H9 (cell line): Measurements from ENCODE around the gene SNX5. TPM values are rescaled to one million over a fixed set of nuclear protein-coding genes. Genes with fewer than 3 reads are reported as not detected.

Experiments
- DNase-seq: peaks from one replicate; pipeline ENCODE4 v3.0.0-alpha.2; 2017
- H2AFZ ChIP-seq: one replicate; pipeline ENCODE4 v1.6.1; 2013; ENCODE audit warnings: mild to moderate bottlenecking, low read length, control low read depth, moderate library complexity
- H2AK5ac ChIP-seq: 2 replicates; pipeline ENCODE4 v1.6.1; 2013; ENCODE audit warnings: low read length, control low read depth, mixed read lengths; ENCODE audit not compliant: insufficient read length
- H2BK120ac ChIP-seq: one replicate; pipeline ENCODE4 v1.6.1; 2013; ENCODE audit warnings: low read depth, mild to moderate bottlenecking, low read length, control low read depth, inconsistent platforms; ENCODE audit not compliant: poor library complexity, severe bottlenecking
- H2BK12ac ChIP-seq: 2 replicates; pipeline ENCODE4 v1.6.1; 2013; ENCODE audit warnings: low read length, control low read depth, mixed read lengths, low read depth; ENCODE audit not compliant: insufficient read length
- H2BK15ac ChIP-seq: 2 replicates; pipeline ENCODE4 v1.6.1; 2013; ENCODE audit warnings: low read depth, low read length, control low read depth
- H2BK20ac ChIP-seq: one replicate; pipeline ENCODE4 v1.6.1; 2013; ENCODE audit warnings: low read depth, mild to moderate bottlenecking, low read length, control low read depth, inconsistent platforms; ENCODE audit not compliant: poor library complexity, severe bottlenecking
- H2BK5ac ChIP-seq: 2 replicates; pipeline ENCODE4 v1.6.1; 2013; ENCODE audit warnings: low read length, control low read depth, mixed read lengths; ENCODE audit not compliant: insufficient read length
- H3K14ac ChIP-seq: 2 replicates; pipeline ENCODE4 v1.6.1; 2013; ENCODE audit warnings: low read length, control low read depth; ENCODE audit not compliant: insufficient read depth
- H3K18ac ChIP-seq: 2 replicates; pipeline ENCODE4 v1.6.1; 2013; ENCODE audit warnings: low read depth, mild to moderate bottlenecking, mixed read lengths, low read length, control low read depth; ENCODE audit not compliant: insufficient read length
- H3K23ac ChIP-seq: 2 replicates; pipeline ENCODE4 v1.6.1; 2013; ENCODE audit warnings: low read length, control low read depth, mixed read lengths, low read depth; ENCODE audit not compliant: insufficient read length
- H3K23me2 ChIP-seq: 2 replicates; pipeline ENCODE4 v1.6.1; 2013; ENCODE audit warnings: low read depth, mild to moderate bottlenecking, mixed read lengths, low read length, control low read depth; ENCODE audit not compliant: insufficient read length, poor library complexity, severe bottlenecking
- H3K27ac ChIP-seq: 2 replicates; pipeline ENCODE4 v1.5.1; 2013; ENCODE audit warnings: low read length, control low read depth, mixed read lengths, low read depth; ENCODE audit not compliant: insufficient read length
- H3K27me3 ChIP-seq: 2 replicates; pipeline ENCODE4 v1.6.1; 2013; ENCODE audit warnings: low read length, control low read depth, inconsistent platforms; ENCODE audit not compliant: insufficient read depth
- H3K4ac ChIP-seq: 2 replicates; pipeline ENCODE4 v1.6.1; 2013; ENCODE audit warnings: low read depth, mild to moderate bottlenecking, control low read depth, inconsistent platforms, low read length, moderate library complexity
- H3K4me1 ChIP-seq: 2 replicates; pipeline ENCODE4 v1.6.1; 2013; ENCODE audit warnings: low read length, control low read depth, inconsistent platforms; ENCODE audit not compliant: insufficient read depth
- H3K4me2 ChIP-seq: 2 replicates; pipeline ENCODE4 v1.6.1; 2013; ENCODE audit warnings: low read length, control low read depth, mixed read lengths; ENCODE audit not compliant: insufficient read length, insufficient read depth
- H3K56ac ChIP-seq: 2 replicates; pipeline ENCODE4 v1.6.1; 2013; ENCODE audit warnings: low read depth, mild to moderate bottlenecking, mixed read lengths, low read length, control low read depth; ENCODE audit not compliant: insufficient read length
- H3K79me1 ChIP-seq: 2 replicates; pipeline ENCODE4 v1.6.1; 2013; ENCODE audit warnings: low read depth, mild to moderate bottlenecking, moderate library complexity, low read length, control low read depth, inconsistent platforms; ENCODE audit not compliant: insufficient read depth, poor library complexity, severe bottlenecking
- H3K79me2 ChIP-seq: 2 replicates; pipeline ENCODE4 v1.6.1; 2013; ENCODE audit warnings: low read length, control low read depth, inconsistent platforms; ENCODE audit not compliant: insufficient read depth
- H3K9ac ChIP-seq: 2 replicates; pipeline ENCODE4 v1.6.1; 2013; ENCODE audit warnings: low read length, control low read depth, mixed read lengths; ENCODE audit not compliant: insufficient read length; ENCODE audit errors: extremely low read depth
- H3K9me3 ChIP-seq: one replicate; pipeline ENCODE4 v1.6.1; 2013; ENCODE audit warnings: low read depth, low read length, inconsistent platforms; ENCODE audit not compliant: control insufficient read depth
- H3T11ph ChIP-seq: one replicate; pipeline ENCODE4 v1.6.1; 2013; ENCODE audit warnings: mild to moderate bottlenecking, low read length, control low read depth, inconsistent platforms
- H4K20me1 ChIP-seq: one replicate; pipeline ENCODE4 v1.6.1; 2013; ENCODE audit not compliant: control insufficient read depth, insufficient read length, insufficient read depth
- H4K5ac ChIP-seq: 2 replicates; pipeline ENCODE4 v1.6.1; 2013; ENCODE audit warnings: low read depth, mild to moderate bottlenecking, mixed read lengths, low read length, control low read depth; ENCODE audit not compliant: insufficient read length
- H4K8ac ChIP-seq: replicated peaks from 2 replicates; pipeline ENCODE4 v1.6.1; 2013; ENCODE audit warnings: low read length, control low read depth, mixed read lengths, low read depth; ENCODE audit not compliant: insufficient read length
- H4K91ac ChIP-seq: 2 replicates; pipeline ENCODE4 v1.6.1; 2013; ENCODE audit warnings: low read depth, mild to moderate bottlenecking, moderate library complexity, mixed read lengths, low read length, control low read depth; ENCODE audit not compliant: insufficient read length
- H3K27ac Mint-ChIP-seq, 3 experiments: 2 replicates in 2 of 3; 3 replicates in 1 of 3; pipeline ENCODE4 v1.8.0; 2020 to 2021; ENCODE audit warnings: mixed read lengths in 3 of 3, mild to moderate bottlenecking in 1 of 3, moderate library complexity in 1 of 3
- H3K27me3 Mint-ChIP-seq: 2 replicates; pipeline ENCODE4 v1.8.0; 2021; ENCODE audit warnings: low read depth, mild to moderate bottlenecking, moderate library complexity, mixed read lengths
- H3K36me3 Mint-ChIP-seq, 3 experiments: 2 replicates in 2 of 3; 3 replicates in 1 of 3; pipeline ENCODE4 v1.8.0; 2020 to 2021; ENCODE audit warnings: low read depth in 3 of 3, mixed read lengths in 3 of 3; ENCODE audit not compliant: insufficient read depth in 1 of 3
- H3K4me1 Mint-ChIP-seq, 2 experiments: 2 replicates each; pipeline ENCODE4 v1.8.0; 2020; ENCODE audit warnings: mixed read lengths in 2 of 2
- H3K4me3 Mint-ChIP-seq, 2 experiments: 2 replicates in 1 of 2; 3 replicates in 1 of 2; pipeline ENCODE4 v1.8.0; 2020 to 2021; ENCODE audit warnings: mild to moderate bottlenecking in 2 of 2, mixed read lengths in 2 of 2, moderate library complexity in 1 of 2
- H3K9me3 Mint-ChIP-seq, 2 experiments: 2 replicates in 1 of 2; 3 replicates in 1 of 2; pipeline ENCODE4 v1.8.0; 2020; ENCODE audit warnings: mild to moderate bottlenecking in 2 of 2, mixed read lengths in 2 of 2, moderate library complexity in 1 of 2
- CTCF ChIP-seq: fragments of 200-600 bp; sonication (generic); conservative IDR thresholded peaks from 3 replicates; pipeline ENCODE4 v1.8.0; 2021; ENCODE audit warnings: antibody characterized with exemption, mild to moderate bottlenecking
- WGBS: extraction: QIAGEN DNeasy Blood & Tissue Kit; methylation state at CpG from one replicate; pipeline ENCODE4 v1.1.7; 2013; ENCODE audit warnings: missing lambda C conversion rate, low lambda C conversion rate, mixed read lengths; ENCODE audit not compliant: insufficient read length; ENCODE audit errors: extremely low coverage; 5-methylcytosine and 5-hydroxymethylcytosine counted together
- total RNA-seq: library from RNA; stranded (reverse); gene quantifications from 2 replicates; pipeline ENCODE4 v1.2.1, GENCODE V29; 2021

Gene SNX5
- total RNA-seq, 1 experiment from 2014 or later = 194 TPM

GRCh38 chr20:18018100-18018499 lies 49.5 kb upstream of the SNX5 start:
- Histone ChIP-seq H3K14ac (no peak overlapping the region), H3T11ph (no peak overlapping the region), H4K91ac (no peak overlapping the region), H3K27me3 (no peaks in the 10 kb centered on the region), H2BK5ac (no peak overlapping the region), H3K4me2 (no peak overlapping the region), H2BK15ac (no peak overlapping the region), H3K18ac (no peak overlapping the region), H4K20me1 (no peaks in the 10 kb centered on the region), H2AFZ (no peak overlapping the region), H3K79me1 (no peaks in the 10 kb centered on the region), H3K27ac (no peak overlapping the region), H3K4me1 (no peaks in the 10 kb centered on the region), H4K5ac (no peak overlapping the region), H3K9ac (no peak overlapping the region), H3K23ac (no peak overlapping the region), H3K79me2 (no peaks in the 10 kb centered on the region), H2BK12ac (no peak overlapping the region), H3K56ac (no peak overlapping the region), H2AK5ac (no peak overlapping the region), H3K23me2 (no peaks in the 10 kb centered on the region), H4K8ac (no peak overlapping the region), H3K4ac (no peak overlapping the region), H3K9me3 (no peaks in the 10 kb centered on the region), H2BK120ac (no peak overlapping the region), H2BK20ac (no peak overlapping the region)
- no peak overlapping the region for H3K27ac Mint-ChIP-seq
- DNase-seq = no peak
- H3K36me3 Mint-ChIP-seq = peaks cover 8 to 12% (median 12%) of the 10 kb centered on the region in 3 experiments; a peak in 6 of 7 replicates
- no peaks in the 10 kb centered on the region; the same call in 1 of the 2 replicates for H3K27me3 Mint-ChIP-seq
- no peaks in the 10 kb centered on the region for H3K4me1 Mint-ChIP-seq
- WGBS = no CpG with 5 or more reads among the region's 10 CpGs
- TF ChIP-seq CTCF = no peak
- H3K4me3 Mint-ChIP-seq = no peak overlapping the region
- no peaks in the 10 kb centered on the region for H3K9me3 Mint-ChIP-seq
